Tibial nerve (tissue), 4 donors: Measurements from ENCODE around the gene KLC4.

ENCODE experiments used
- EP300 ChIP-seq, 2 donors: sonication (generic); formaldehyde crosslinking; IDR thresholded peaks; one replicate each; pipeline ENCODE4 v1.6.1; 2017; ENCODE audit warnings: antibody characterized with exemption in 2 of 2, mild to moderate bottlenecking in 1 of 2
- POLR2A ChIP-seq, 2 donors: fragments of 450-650 bp; IDR thresholded peaks; one replicate each; pipeline ENCODE4 v1.6.1; 2017; ENCODE audit warnings: antibody characterized with exemption in 2 of 2, mild to moderate bottlenecking in 2 of 2, moderate library complexity in 2 of 2
- TF ChIP-seq, protein P1 (sequence below), 5 experiments: fragments of 200-600 bp in 3 of 5; fragments of 450-650 bp in 2 of 5; sonication (generic) in 3 of 5; IDR thresholded peaks; one replicate each; pipeline ENCODE4 v1.5.1; 2016 to 2019; ENCODE audit warnings: antibody characterized with exemption in 5 of 5, mild to moderate bottlenecking in 3 of 5, moderate library complexity in 2 of 5

DNA sequence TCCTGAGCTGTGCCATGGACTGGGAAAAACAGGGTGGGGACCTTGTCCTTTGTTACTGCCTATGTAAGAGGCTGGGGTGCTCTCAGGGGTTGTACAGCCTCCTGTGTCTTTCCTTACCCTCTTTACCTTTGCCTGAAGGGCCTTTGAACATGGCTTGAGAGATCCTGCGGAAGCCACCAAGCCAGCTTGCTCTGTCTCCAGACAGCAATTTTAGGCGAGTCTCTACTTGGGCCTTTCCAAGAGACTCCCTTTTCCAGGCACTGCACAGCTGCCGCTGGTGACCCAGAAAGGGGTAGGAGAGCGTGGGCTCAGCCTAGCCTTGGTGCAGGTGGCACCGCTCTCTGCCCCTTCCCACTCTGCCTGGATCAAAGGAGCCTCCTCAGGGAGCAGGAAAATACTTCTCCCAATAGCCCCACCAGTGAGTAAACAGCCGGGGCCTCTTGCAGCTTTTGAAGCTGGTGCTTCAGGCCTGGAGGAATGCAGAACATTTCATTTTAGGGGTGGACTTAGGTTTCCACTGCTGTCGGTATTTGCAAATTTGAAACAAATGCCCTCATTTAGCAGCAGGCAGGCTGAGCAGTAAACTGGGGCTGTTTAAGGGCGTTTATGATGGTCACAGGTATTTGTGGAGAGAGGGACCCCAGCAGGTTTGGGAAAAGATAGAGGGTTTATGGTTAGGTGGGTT lies 30.6 kb downstream of the KLC4 start:
- TF ChIP-seq, protein P1, sequence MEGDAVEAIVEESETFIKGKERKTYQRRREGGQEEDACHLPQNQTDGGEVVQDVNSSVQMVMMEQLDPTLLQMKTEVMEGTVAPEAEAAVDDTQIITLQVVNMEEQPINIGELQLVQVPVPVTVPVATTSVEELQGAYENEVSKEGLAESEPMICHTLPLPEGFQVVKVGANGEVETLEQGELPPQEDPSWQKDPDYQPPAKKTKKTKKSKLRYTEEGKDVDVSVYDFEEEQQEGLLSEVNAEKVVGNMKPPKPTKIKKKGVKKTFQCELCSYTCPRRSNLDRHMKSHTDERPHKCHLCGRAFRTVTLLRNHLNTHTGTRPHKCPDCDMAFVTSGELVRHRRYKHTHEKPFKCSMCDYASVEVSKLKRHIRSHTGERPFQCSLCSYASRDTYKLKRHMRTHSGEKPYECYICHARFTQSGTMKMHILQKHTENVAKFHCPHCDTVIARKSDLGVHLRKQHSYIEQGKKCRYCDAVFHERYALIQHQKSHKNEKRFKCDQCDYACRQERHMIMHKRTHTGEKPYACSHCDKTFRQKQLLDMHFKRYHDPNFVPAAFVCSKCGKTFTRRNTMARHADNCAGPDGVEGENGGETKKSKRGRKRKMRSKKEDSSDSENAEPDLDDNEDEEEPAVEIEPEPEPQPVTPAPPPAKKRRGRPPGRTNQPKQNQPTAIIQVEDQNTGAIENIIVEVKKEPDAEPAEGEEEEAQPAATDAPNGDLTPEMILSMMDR (IDR thresholded peaks at IDR 0.05), result no peak
- TF ChIP-seq POLR2A (IDR thresholded peaks at IDR 0.05) (no peak), EP300 (IDR thresholded peaks at IDR 0.05) (no peak)
